Right kidney (tissue), 1 donor: ENCODE results near the gene ZNF217.
"Not testable (repeated sequence)": the region's sequence is repeated elsewhere in the genome, so short reads cannot be mapped to it uniquely, and the experiment has no call there.

Experiments used
- DNase-seq: peaks from one replicate; pipeline ENCODE4 v3.0.0-alpha.2; 2016

Gene ZNF217

DNA sequence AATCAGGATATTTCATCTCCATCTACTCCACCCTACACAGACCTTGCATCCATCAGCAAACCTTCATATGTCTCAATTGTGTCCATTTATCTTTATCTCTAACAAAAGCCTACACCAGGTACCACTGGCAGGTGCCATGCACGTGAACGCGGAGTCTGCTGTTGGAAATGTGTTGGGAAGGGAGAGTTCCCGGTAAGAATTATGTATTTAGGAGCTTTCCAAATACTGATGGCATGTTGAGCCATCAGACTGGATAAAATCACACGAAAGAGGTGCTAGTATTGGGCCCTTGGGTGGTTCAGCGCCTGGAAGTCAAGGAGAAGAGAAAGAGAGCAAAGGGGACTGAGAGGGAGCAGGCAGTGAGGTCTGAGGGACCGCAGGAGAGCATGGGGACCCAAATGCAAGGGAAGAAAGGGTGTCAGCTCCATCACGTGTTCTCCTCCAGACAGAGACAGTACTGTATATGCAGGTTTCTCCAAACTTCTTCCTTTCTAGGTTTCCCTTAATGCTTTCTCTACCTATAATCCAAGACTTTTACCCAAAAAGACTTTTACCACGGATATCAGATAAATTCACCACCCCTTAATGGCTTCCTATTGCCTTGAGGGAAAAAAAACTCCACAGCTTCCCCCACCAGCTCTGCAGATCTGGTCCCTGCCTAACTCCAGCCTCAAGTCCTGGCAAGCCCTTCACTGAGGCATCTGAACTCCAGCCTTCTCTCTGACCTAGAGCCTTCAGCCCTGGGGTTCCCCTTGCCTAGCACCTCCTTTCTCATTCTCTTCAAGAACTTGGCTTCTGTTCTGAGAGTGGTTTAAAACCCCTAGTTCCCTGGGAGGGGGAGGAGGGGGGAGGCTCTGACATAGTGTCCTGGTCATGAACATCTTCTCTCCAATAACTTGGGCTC, 4.8 kb upstream of the ZNF217 start:
- no peak for DNase-seq

DNA sequence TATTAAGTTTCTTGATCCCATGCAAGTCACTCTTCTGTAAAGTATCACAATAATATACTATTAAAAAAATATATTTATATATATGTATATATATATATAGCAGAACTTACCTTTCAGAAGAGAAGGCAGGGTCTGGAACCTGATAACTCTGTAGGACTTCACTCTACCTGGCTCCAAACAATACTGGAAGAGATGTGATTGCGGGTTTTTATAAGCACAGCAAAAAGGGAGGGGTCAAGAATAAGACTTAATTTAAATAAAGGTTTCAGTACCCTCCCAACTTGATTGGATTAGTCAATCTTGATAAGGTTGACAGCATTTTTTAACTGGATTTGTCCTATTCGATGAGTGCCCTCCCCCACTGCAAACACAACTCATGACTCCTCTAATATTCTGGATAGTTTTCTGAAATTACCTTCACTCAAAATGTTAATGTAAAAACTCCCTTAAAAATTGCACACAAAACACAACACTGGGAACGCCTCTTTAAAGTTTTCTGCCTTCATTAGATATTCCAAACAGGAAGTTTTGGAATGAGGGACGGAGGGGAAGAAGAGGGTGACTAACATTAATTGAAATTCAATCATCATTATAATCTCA, 4.0 kb upstream of the ZNF217 start:
- no peak for DNase-seq

DNA sequence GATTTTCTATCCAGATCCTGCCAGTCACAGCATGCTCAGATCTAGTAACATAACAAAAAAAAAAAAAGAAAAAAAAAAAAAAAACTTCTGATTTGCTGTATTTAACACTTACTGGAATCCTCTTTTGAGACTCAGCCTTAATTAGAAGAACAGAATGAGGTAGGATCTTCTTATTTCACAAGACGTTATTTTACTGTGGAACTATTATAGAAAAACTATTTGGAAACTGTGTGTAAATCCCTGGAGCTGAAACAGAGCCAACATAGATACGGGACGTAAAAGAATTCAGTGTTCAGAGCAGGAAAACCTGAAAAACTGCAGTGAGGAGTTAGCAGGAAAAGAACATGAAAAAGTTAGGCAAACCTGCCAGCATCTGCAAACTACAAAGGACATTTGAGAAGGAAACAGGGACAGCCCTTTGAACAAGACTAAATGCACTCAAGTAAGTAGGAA, 3.4 kb upstream of the ZNF217 start:
- DNase-seq, result peak; percentile 40

DNA sequence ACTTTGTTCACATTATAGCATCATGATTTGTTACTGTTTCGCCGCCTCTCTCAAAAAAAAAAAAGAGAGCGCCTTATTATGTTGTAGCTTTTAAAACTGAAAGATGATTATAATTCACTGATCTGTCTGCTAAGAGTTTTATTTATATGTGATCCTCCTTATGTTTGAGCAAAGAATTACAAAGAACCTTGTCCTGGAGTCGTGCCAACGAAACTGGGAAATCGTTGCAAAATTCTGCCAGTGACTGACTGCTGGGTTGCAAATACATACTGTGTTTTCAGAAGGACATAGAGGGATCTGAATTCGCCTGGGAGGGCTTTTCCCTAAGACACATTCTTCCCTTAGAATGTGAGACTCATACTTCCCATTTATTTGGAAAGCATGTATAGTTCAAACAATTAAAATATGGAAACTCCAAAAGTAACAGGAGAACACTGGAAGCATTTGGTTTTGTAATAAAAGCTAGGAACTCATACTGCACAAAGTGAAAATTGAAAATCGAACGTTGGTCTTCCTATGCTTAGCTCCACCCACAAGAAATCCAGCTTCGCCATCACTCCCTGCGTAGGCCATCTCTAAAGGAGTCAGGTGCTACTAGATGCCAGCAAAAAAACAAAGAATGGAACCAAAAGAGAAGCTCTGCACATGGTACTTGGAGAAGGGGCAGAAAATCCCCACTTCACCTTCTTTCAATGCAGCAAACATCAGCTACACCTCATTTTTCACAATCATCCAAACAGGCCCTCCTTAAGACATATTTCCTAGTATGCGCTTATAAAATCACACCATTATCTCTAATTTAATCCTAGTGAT, 2.8 kb upstream of the ZNF217 start:
- peak; percentile 61 for DNase-seq

DNA sequence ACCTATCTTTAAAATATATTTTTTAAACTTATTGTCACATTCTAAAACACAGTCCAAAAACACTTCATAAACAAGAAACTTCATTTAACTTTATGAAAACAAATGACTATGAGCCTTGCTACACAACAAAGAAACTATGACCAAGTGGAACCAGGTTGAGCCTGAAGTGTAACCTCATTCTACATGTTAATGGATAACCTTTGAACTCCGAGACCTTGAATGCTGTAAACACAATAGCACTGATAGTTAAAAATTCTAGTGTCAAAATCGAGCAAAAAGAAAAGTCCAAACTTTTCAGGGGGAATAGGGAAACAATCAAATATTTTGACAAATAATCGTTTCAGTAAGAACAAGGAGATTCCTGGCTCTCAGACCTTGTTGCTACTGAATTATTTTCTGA, 2.1 kb upstream of the ZNF217 start:
- DNase-seq, result peak; percentile 35

DNA sequence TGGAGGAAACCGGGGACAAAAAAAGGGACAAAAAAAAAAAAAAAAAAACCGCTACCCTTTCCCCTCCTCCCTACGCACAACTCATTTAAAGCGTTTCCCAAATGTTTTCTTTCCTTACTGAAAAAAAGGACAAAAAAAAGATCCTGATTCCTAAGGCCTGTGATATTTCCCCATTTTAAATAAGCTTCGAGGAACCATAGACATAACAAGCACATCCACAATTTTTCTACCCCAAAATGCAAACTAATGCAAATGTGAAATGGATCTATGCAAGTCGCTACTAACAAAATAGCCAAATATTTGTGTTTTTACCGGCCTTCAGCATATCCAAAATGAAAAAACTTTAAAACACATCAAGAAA, 1.4 kb upstream of the ZNF217 start:
- DNase-seq, result peak; percentile 51

DNA sequence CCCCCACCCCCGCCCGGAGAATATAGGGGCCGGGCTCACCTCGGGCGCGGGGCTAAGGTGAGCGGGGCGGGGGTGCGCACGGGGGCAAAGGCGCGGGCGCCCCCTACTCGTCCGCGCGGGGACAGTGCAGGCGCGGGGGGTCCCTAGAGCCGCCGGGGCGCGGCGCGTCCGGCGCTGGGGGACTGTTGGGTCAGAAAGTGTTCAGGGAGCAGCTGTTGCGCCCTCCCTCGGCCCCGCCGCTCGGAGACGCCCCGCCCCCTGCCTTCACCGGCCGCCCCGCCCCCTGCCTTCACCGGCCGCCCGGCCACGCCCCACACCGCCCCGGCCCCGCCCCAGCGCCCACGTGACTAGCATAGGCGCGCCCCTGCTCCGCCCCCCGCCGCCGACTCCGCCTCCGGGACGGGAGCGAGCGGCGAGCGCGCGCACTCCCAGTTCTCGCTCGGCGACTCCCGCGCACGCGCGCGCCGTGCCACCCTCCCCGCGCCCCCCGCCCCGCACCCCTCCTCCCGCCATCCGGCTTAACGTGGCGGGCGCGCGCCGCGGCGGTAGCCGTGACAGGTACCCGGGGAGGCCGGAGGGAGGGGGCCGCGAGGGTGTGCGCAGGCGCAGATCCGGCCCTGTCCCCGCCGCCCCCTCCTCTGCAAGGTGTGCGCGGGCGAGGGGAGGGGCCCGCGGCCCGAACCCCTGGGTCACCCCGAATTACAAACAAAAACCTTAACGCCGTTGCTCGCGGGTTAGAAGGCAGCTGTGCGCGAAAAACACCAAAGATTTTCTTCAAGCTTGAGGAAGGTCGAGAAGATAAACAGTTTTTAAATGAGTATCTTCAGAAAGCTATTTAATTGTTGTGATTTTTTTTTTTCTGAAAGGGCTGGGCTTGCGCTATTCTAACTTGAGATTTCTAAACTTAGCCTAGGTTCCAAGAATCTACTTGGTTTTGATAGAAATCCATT, 704 bp upstream of the ZNF217 start:
- peak; percentile 88 for DNase-seq

DNA sequence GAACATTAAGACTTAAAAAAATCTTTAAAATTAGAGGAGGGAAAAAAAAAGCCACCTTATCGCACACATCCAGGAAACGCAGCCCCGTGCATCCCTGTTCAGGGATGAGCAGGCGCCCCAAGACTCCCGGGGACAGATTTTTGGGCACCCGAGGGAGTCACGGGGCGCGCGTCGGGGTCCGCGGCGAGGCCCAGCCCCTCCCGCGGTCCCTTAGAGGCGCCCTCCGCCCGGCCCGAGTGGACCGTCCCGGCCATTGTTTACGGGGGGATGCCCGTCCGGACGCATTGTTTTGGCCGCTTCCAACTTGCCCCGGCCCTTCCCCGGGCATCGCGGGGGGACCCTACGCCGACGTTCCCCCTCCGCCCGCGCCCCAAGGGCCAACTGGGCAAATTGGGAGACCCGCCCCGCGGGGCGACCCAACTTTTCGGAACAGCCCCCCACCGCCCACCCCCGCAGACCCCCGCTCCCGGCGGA, 610 bp downstream of the ZNF217 start:
- peak; percentile 80 for DNase-seq

DNA sequence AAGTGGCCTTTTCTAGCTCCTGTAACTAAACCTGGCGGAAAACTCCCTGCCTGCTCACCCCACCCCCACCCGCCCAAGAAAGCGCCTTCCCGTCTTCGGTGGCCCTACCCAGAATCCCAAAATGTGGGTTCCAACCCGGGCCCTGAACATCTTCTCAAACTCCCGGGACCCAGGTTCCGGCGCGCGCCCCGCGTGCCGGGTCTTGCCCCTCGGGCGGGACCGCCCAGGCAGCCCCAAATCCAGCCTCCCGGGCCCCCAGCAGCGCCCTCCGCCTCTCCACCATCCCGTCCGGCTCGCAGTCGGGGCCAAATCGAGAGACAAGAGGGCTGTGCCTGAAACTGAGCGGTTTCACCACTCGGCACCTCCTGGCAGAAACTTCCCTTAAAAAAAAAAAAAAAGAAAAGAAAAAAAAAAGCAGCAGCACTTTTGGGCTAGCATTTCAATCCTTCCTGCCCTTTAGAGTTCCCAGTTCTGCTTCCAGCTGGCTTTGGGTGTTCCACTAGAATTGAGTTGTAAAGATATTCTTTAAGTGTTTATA, 1.1 kb downstream of the ZNF217 start:
- peak; percentile 73 for DNase-seq

DNA sequence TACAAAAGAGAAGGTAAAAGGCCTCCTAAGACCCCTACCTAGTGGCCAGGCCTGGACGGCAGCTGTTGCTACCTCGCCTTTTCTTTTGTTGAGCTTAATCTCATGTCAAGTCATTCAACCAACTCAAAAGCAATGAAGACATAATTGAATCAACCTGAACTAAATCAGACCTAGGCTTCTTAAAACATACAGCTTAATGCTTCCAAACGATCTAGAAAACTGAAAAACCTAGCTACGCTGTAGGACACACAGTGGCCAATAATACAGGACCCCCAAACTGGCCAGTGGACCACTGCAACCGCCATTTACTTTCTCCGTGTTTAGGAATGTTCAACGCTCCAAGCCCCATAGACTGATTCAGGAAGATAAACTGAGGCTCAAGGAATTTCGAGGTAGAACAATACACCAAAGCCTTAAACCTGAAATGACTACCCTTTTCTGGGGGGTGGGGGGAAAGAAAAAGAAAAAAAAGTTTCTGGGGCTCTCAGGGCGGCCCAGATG, 1.6 kb downstream of the ZNF217 start:
- DNase-seq, result not testable (repeated sequence)

DNA sequence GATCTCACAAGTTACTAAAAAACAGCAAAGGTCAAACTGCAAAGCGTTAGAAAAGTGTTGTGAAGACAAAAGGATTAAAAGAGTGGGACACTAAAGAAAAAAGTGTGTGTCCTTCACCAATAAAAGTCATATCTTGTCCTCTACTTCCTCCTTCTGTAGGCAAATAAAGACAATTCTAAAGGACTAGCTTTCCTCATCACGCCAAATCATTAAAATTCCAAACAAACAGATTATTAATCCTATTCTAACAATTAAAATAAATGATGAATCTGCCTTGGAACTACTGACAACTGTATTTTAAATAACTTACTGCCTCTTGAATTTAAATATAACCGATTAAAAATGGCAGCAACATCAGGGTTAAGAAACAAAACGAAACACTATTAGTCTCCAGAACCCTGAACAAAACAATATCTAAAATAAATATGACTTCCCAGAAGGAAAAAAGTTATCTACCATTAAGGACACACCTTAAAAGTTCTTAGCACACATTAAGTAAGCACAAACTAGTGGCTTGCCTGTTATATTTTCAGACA, 2.4 kb downstream of the ZNF217 start:
- DNase-seq, result not testable (repeated sequence)

DNA sequence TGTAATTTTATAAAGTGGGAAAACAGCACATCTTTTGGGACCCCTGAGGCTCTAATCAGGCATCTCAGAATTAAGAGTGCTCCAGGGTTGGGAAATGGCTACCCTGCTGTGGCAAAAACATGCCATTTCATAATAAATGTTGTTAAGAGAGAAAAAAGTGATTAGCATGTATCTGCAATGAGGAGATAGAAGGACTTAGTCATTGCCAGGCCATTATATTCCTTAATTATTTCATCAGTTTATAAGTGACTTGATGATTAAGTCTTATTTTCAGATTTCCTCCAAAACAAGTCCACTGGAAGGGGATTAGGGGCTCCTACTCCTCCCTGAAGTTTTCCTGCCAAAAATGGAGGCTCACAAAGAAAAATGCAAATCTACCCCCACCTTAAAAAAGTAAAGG, 3.0 kb downstream of the ZNF217 start:
- DNase-seq, result not testable (repeated sequence)

DNA sequence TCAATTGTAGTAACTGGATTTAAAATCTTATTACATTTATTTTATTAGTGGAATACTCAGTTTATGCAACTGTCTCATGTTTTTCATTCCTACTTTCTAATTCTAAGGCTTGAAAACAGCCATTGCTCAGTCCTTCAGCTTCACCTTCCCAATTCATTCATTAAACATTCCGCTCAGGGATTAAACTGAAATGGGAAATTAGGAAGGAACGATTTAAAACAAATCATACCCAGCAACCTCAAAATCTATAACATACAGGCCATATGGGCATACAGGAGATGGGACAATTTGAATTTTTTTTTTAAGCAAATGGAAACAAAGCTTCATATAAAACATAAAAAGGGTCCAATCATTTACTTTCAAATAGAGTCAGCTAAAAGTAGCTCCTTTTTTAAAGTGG, 3.5 kb downstream of the ZNF217 start:
- not testable (repeated sequence) for DNase-seq

DNA sequence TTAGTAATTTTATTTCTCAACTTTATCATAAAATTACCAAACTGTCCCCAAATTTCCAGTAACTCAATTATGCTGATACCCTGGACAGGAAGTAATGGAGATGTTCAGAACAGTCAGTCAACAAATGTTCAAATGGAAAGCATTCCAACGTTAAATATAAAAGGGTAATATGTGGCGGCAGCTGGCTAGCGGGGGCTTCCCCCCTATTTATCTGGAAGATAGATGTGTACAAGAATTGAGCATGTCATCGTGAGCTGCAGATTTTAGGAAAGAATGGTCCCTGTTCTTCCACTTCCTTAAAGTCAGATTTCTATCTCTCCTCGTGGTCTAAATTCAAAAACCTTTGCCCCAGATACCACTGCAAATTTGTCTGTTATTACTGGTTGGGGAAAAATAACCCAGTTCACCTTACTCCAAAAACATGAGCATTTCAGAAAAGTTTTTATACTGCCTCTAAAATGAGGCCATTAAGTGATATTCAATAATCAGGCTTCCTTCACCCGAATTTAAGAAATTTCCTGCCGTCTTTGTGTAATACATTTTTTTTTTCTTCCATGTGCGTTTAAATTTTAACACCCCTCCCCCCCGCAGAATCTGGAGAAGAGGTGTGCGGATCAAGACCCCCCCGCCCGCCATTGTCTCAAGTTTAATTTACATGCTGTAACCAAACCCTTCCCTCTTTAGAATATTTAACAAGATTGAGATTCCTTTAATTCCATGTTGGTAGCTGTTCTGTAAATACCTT, 4.1 kb downstream of the ZNF217 start:
- not testable (repeated sequence) for DNase-seq

DNA sequence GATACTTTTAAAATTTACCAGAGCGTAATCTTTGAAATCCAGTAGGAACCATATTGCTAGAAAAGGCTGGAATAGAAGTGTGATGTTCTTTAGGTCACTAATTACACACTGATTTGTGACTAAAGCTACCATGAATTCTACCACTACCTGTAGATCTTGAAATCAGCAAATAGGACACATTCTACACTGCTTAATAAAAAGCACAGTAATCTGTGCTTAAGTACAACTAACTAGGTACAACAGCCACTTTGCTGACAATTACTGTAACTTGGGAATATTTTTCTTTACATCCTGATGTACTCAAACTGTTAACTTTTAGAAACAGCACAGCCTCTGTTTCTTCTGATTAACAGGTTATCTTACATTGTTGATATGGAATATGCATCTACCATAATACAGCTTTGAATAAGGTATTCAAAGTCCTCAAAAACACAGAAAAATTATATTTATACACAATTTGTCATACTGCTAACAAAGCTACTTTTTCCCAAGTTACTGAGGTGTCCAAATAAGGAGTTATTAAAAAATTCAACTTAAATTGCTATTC, 6.4 kb downstream of the ZNF217 start:
- not testable (repeated sequence) for DNase-seq

DNA sequence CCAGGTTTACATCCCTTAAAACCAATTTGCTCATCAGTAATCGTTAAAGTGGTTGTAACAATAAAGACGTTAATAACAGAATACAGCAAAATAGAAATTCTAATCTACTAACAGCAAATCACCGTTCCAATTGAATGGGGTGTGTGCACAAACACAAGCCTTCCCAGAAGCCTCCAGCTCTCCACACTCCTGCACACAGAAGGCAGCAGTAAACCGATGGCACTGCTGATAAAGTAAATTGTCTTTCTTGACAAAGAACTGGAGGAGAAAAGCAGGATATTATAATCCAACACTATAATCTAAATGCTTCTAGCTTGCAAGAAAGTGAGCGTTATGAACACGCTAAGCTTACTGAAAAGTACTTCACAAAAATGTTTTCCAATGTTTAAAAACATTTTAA, 7.0 kb downstream of the ZNF217 start:
- no peak for DNase-seq

DNA sequence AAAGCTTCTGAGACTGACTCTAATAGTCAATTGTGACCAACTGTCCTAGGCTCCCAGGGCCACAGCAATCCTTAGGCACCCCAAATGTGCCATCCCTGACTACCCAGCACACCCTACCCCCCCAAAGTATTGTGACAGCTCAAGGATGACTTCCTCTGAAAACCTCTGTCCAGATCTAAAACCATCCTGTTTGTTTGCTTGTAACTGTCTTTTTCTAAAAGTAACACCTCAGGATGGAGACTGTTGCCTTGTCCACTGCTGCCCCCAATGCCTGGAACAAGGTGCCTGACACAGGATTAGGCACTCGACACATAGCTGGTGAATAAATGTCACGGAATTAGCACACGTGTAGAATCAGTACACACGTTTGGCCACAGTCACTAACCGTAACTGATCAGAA, 7.7 kb downstream of the ZNF217 start:
- not testable (repeated sequence) for DNase-seq

DNA sequence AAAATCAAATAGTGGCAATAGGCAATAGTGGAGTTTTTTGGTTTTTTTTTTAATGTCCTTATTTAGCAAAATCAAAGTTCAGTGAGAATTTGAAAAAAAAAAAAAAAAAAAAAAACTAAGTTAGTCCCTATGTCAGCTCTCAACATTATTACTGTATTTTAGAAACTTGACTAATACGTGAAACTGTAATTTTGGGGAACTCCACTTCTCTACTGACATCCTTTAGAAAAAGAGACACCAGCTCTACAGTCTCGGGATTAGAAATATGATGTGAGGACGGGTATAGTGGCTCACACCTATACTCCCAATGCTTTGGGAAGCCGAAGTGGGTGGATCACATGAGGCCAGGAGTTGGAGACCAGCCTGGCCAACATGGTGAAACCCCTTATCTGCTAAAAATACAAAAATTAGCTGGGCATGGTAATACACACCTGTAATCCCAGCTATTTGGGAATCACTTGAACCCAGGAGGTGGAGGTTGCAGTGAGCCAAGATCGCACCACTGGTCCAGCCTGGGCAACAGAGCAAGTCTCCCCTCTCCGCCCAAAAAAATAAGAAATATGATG, 8.6 kb downstream of the ZNF217 start:
- not testable (repeated sequence) for DNase-seq

DNA sequence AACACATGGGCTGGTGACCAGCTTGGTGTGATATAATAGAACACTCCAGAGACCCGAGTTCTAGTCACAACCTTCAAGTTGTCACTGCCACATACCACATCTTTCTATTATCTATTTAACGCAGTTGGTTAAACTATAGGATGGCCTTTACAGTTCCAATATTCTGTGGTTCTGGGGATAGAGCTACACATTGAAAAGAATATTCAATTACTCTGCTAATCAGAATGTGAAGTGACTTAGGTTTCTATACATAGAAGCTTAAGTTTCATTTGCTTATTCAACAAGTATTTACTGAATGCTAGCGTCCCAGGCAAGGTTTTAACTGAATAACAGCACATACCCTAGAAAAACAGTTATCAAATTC, 9.1 kb downstream of the ZNF217 start:
- not testable (repeated sequence) for DNase-seq
